HG03520 (cell line): ENCODE results near the gene TMEM8B.
"Not testable (repeated sequence)": the region's sequence is repeated elsewhere in the genome, so short reads cannot be mapped to it uniquely, and the experiment has no call there.

Experiments
- ATAC-seq: cut with Tn5 transposase; IDR thresholded peaks from one replicate; pipeline ENCODE4 v1.9.1; 2021; ENCODE audit warnings: mild to moderate bottlenecking, moderate library complexity; ENCODE audit not compliant: unreplicated experiment

TMEM8B gene

DNA sequence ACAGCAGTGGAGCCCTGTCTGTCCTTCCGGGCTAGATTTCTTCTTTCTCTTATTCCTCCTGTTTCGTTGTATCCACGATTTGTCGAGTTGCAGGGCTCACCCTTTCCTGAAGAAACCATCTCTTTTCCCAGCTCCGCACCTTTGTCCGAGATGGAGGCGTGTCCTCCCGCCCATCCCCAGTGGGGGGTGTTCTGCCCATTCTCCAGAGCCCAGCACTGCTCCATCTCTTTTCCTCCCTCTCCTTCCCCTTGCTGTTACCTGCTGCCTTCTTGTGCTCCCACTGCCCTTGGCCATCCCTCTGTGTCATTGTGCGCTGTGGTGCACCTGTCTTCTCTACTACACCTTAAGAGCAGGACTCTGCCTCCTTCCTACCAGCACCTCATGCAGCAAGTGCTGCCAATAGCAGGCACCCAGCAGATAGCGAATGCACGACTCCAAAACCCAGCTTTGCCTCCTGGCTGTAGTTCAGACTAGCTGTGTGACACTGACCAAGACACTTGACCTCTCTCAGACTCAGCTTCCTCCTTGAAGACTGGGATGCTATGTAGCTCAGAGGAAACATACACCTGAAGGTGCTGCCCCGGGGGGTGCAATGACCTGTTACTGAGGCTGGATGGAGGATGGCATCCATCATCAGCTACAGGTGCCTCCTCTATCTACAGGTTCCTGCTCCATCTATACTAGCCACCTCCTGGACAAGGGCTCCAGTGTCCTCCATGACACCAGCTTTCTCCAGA lies 32.3 kb downstream of the TMEM8B start:
- no peak for ATAC-seq

DNA sequence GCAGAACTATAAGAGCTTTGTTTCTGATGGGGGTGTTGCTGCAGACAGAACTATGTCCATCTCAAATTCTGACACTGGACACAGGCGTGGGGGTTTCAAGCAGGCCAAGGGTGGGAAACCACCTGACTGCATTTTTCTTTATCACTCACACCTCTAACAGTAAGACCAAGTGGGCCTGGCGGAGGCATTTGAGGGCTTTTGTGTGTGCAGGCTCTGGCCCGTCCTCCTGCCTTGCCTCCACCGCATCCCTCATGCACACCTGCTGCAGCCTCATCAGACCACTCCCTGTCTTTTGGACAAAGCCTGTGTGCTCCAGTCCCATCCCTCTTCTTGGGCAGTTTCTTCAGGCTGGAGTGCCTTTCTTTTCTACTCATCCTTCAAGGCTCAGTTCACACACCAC lies 33.3 kb downstream of the TMEM8B start:
- no peak for ATAC-seq

DNA sequence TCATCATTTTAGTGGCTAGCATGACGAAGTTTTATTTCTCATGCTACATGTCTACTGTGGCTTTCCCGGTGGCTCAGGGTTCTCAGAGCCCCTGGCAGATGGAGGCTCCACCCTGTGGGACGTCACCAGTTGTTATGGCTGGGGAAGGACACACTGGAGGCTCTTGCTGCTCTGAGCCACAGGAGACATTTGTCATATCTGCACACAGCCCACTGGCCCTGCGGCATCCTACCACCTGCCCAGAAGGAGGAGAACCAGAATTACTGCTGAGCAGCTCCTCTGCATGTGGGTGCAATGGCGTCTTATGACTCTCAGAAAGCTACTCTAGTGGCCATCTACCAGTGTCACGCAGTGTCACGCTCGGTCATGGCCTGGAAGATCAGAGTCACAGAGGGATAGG lies 34.6 kb downstream of the TMEM8B start:
- ATAC-seq, result no peak

DNA sequence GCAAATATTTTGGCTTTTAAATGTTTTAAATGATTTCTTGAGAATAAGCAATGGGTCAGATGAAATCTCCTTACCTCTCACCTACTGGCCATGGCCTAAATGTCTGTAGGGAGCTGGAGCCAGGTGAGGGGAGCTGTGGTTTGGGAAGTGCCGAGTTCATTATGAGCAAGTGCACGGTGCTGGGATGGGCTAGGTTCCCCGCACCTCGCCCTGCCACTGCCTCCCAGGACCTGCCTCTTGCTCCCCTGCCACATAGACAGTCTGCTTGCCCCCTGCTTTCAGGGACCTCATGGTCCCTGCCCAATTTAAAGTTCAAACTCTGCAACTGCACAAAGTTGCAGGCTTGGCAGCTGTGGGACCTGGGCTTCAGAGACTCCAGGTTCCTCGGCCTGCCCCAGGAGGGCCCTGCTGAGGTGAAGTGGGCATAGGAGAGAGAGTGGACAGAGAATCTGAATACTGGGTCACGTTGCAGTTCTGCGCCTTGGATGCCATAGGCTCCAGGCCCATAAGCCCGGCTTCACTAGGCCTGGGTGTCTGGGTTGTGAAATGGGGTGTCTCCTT lies 35.7 kb downstream of the TMEM8B start:
- ATAC-seq, result no peak

DNA sequence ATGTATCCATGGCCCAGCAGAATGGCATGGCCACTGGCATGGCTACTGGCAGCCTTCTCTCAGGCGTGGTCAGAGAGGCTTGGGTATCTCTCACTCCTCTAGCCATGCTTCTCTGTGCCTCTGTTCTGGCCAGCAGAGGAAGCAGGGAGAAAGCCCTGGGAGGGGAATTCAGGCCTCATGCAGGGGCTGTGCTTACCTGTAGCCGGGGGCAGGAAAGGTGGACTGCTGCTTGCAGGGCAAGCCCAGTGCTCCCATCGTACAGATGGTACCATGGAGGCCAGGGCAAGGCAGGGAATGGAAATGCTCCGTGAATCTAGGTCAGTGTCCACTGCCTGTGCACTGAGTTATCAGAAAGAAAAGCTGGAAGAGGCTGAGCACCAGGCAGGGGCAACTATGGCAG lies 38.5 kb downstream of the TMEM8B start:
- no peak for ATAC-seq

DNA sequence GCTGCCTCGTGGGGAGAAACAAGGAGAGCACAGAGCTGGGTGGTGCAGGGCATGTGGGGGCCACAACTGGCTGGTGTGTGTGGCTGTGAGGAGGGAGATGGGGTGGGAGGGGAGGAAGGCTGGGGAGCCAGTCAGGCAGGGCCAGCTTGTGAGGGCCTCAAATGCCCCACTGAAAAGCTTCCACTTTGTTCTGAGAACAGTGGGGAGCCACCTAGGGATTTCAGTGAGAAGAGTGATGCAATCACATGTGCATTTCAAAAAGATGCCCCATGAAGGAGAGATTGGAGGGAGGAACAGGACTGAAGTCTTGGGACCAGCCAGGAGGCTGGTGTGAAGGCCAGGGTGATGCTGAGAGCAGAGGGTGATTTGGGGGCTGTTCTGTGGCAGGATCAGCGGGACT lies 39.9 kb downstream of the TMEM8B start:
- no peak for ATAC-seq

DNA sequence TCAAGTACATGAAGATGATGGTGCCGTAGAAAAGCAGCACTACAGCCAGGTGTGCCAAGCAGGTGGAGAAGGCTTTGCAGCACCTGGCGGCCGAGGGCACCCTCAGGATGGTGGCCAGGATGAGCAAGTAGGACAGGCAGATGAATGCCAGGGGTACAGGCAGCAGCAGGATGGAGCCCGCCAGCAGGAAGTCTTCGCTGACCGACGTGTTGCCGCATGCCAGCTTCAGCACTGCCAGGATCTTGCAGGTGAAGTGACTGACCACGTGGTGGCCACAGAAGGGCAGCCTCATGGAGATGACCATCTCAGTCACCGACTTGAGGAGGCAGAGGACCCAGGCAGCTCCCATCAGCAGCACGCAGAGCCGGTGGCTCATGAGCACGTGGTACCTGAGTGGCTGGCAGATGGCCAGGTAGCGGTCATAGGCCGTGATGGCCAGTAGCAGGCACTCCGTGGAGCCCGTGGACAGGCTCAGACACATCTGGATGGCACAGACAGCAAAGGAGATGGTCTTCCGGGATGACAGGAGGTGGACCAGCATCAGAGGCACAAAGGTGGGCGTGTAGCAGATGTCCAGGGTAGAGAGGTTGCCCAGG lies 40.7 kb downstream of the TMEM8B start:
- ATAC-seq, result no peak

DNA sequence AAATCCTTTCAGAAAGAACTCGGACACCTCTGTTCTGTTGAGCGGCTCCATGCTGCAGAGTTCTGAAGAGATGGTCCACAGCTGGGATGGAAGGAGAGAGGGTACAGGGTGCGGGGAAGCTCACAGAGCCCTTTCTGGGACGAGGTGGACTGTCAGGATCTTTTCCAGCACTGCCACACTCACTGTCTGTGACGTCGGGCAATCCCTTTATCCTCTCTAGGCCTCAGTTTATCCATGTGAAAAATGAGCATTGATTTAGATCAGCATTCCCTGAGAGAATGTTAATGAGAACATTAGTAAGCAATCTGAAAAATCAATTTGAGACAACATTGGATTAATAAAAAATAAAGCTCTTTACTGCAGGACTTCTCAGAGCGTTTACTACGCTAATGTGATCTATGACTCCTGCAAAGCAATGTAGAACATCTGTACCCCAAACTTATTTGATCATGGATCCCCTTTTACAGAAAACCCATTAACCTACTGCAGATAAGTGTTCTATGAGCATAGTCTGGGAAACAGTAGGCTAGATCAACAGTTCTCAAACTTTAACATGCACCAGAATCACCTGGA lies 41.4 kb downstream of the TMEM8B start, which contains the start of gene OR13J1:
OR13J1 (minus strand) TSS at position 51 of the 573 bp plus-strand sequence; CDS start at position 51, 0 bp downstream.
- ATAC-seq, result no peak

DNA sequence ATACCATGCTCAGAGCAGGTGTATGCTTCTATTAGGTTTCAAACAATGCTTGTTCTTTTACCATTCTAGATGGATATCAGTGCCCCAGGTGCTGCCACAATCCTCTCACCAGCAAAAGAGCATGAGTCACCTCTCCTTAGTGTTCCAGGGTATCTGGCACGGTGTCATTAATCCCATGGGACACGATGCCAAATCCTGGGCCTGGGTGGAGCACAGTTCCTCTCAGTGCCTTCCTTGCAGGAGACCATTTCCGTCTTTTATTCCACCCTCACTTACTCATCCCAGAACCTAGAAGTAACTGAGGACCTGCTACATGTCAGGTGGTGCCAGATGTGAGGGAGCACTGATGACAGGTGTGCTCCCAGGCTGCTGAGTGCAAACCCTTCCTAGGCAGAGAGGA lies 42.5 kb downstream of the TMEM8B start:
- no peak for ATAC-seq

DNA sequence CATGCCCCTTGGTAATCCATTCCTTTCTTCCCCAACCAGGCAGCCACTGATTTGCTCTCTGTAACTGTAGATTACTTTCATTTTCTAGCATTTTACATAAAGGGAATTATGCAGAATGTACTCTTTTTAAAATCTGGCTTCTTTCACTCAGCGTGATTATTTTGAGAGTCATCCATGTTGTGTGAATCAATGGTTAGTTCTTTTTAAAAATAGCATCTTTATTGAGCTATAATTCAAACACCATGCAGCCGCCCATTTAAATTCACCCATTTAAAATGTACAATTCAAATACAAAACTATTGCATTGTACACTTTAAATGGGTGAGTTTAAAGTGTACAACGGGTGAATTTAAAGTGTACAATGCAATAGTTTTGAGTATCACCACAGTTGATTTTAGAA lies 43.5 kb downstream of the TMEM8B start:
- no peak for ATAC-seq

DNA sequence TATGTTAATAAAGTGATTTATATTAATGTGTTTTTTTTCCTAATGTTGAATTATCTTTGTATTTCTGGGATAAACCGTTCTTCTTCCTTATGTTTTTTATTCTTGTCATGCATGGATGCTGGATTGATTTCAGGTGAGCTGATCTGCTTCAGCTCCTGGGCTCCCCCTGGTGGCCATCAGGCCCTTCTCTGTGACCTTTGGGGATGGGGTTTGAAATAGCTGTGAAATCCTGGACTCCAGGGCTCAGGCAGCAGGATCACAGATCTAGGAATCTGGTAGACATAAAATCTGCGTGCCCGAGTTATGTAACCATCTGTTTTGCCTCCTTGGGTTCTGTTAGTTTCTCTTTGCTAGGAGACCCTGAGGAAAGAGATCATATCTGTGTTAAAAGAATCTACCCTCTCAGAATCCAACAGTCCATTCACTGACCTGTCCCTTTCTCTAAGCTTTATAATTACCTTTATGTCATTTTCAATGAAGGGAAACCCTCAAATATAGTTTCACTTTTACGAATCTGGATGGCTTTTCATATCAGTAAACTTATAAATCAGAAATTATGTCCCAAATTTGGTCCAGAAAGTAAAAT lies 53.3 kb downstream of the TMEM8B start:
- no peak for ATAC-seq

DNA sequence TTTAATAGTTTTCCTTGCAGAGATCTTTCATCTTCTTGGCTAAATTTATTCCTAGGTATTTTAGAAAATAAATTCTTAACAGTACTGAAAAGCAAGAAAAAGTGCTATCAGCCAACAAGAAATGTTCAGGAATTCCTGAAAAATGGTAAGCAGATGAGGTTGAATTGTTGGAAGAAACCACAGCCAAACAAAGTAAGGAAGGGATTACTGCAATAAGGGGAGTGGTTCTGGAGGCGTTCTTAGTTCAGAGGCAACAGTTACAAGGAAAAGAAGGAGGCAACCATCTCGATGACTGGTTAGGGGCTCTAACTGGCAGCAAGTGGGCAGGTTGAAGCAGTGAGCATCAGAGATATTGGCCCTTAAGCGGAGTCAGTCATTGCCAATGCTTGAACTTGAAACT lies 54.0 kb downstream of the TMEM8B start:
- ATAC-seq, result no peak

DNA sequence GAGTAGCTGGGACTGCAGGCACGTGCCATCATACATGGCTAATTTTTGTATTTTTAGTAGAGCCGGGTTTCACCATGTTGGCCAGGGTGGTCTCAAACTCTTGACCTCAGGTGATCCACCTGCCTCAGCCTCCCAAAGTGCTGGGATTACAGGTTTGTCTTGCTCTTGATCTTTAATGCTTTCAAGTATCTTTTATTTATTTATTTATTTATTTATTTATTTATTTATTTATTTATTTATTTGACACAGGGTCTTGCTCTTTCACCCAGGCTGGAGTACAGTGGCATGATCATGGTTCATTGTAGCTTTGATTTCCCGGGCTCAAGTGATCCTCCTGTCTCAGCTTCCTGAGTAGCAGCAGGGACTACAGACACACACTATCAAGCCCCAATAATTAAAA lies 55.9 kb downstream of the TMEM8B start:
- ATAC-seq, result not testable (repeated sequence)

DNA sequence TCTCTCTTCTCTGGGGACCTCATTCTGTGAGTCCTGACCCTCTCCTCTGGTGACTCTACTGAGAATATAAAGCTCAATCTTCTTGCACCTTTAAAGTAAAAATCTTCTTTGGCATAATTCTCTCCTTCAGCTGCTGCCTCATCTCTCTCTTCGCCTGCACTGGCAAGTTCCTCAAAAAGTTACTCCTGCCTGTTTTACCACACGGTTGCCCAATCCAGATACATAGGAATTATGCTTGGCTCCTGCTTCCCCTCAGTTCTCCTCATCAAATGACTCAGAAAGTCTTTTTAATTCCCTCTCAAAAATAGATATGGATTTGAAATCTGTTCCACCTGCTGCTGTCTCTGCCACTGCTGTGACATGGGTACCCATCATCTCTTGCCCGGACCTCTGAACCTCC lies 62.6 kb downstream of the TMEM8B start:
- no peak for ATAC-seq

DNA sequence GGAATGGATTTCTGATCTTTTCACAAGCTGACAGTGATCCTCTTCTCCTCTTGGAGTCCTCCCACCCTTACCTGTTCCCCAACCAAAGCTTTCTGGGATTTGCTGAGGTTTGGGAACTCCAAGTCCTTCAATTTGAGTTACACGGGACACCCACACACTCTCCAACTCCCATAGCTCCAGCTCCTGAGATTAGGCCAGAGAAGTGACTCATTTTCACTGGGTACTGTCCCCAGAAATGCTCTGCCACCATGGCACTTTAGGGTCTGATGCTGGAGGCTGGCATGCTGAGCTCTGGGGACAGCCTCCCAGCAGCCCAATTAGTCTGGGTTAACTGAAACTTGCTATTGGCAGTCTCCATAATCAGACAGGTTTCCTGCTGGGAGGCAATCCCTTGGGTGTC lies 63.0 kb downstream of the TMEM8B start:
- ATAC-seq, result no peak

DNA sequence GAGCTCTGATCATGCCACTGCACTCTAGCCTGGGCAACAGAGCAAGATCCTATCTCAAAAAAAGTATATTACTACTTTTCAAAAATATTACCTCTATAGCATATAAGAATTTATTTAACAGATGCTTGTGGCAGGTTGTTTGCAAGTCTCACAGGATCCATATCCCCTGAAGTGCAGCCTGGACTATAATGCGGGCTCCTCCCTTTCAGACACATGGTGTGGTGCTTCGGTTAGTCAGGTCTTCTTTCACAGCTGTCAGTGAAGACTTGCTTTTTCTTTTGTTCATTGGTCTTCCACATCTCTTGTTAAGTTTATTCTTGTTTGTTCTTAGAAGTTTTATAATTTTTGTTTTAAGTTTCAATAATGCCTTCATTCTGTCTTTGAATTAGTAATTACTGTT lies 67.5 kb downstream of the TMEM8B start:
- ATAC-seq, result no peak

DNA sequence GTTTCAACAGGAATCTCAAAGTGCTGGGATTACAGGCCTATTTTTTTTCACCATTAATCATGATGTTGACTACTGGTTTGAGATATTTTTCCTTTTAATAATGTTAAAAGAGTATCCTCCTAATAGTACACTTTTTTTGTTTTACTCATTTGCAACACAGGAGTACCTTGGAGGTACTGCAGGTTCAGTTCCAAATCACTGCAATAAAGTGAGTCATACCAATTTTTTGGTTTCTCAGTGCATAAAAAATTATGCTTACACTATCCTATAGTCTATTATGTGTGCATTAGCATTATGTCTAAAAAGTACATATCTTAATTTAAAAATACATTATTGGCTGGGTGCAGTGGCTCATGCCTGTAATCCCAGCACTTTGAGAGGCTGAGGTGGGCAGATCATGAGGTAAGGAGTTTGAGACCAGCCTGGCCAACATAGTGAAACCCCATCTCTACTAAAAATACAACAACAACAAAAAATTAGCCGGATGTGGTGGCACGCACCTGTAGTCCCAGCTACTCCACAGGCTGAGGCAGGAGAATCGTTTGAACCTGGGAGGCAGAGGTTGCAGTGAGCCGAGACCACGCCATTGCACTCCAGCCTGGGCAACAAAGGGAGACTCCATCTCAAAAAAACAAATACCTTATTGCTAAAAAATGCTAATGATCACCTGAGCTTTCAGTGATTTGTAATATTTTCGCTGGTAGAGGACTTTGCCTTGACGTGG lies 68.5 kb downstream of the TMEM8B start:
- ATAC-seq, result not testable (repeated sequence)

DNA sequence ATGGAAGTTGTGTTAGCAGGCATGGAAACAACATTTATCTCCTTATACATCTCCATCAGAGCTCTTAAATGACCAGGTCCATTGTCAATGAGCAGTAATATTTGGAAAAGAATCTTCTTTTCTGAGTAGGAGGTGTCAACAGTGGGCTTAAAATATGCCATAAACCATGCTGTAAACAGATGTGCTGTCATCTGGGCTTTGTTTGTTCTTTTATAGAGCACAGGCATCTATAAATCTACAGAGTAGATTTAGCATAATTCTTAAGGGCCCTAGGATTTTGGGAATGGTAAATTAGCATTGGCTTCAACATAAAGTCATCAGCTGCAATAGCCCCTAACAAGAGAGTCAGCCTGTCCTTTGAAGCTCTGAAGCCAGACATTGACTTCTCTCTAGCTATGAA lies 69.3 kb downstream of the TMEM8B start:
- ATAC-seq, result no peak

DNA sequence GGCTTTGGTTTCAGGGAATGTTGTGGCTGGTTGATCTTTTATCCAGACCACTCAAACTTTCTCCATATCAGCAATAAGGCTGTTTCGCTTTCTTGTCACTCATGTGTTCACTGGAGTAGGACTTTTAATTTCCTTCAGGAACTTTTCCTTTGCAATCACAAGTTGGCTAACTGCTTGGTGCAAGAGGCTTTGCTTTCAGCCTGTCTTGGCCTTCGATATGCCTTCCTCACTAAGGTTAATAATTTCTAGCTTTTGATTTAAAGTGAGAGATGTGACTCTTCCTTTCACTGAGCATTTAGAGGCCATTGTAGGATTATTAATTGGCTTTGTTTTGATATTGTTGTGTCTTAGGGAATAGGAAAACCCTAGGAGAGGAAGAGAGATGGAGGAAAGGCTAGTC lies 70.0 kb downstream of the TMEM8B start:
- ATAC-seq, result no peak

DNA sequence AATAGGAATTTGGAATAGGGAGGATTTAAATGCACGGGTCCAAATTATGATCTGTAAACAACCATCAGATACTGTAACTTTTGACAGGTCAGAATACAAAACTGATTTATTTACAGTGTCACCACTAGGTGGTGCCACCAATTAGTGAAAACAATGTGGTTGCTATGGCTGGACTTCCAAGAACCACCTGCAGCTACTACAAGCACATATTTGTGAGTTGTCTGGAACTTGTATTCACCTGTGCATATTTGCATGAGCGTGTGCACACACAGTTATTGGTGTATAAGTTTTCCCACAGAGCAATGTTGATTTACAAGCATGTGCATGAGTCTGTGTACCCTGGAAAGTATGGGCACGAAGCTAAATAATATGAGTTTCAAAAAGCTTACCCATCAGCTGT lies 74.0 kb downstream of the TMEM8B start:
- no peak for ATAC-seq

DNA sequence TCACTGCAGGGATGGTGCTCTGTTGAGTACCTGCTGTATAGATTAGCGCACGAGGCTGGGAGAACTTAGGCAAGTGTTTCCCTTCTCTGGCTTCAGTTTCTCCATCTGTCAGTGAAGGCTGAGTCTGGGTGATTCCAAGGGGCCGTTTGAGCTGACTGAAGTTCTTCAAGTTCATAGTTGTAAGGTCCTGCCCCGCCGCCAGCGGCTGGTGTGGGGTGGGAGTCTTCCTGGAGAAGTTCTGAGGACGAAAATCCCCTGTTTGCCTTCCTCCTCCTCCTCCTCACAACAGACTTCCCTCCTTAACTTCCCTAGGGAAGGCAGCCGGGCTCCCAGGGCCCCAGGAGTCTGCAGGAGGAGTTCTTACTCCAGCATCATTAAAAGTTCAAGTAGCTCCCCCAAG lies 75.3 kb downstream of the TMEM8B start:
- no peak for ATAC-seq
